K562 (cell line): ENCODE measurements around the gene ATRNL1. TPM values are rescaled to one million over a fixed set of nuclear protein-coding genes. Genes with fewer than 3 reads are reported as not detected.

ENCODE experiments used
- ATAC-seq: fragments of 200-7000 bp; cut with Tn5 transposase; 3 replicates; pipeline ENCODE4 v1.9.1; 2020; ENCODE audit warnings: moderate library complexity
- BruUV-seq: library from RNA; stranded (reverse); fragments of 400-500 nt; replicated peaks from 2 replicates; lab custom pipeline; 2021; lab: Mats Ljungman, UMichigan
- CTCF ChIA-PET: fragments of 300-600 bp; formaldehyde crosslinking; extraction: SDS; loops from one replicate; lab custom pipeline; 2021; ENCODE audit warnings: low intra/inter-chr PET ratio; lab: Yijun Ruan, JAX
- POLR2A ChIA-PET: fragments of 300-600, 350-650 bp; sonication (Branson Sonifier 250); formaldehyde crosslinking; extraction: SDS; loops from one replicate; lab custom pipeline; 2021; ENCODE audit warnings: antibody characterized with exemption, inconsistent platforms; lab: Yijun Ruan, JAX
- DNase-seq, 4 experiments: peaks; one replicate each; pipeline versions ENCODE4 v3.0.0 to v3.0.0-alpha.2; 2011 to 2018; ENCODE audit warnings: low spot score in 3 of 4, mixed read lengths in 3 of 4; ENCODE audit errors: extremely low read depth in 1 of 4
- FAIRE-seq: peaks from 2 replicates; lab custom pipeline; 2011; peaks lifted over from hg19 to GRCh38; lab: Jason Lieb, UNC
- H2AFZ ChIP-seq: 2 replicates; pipeline ENCODE4 v1.6.0; 2011; ENCODE audit warnings: low read depth, low read length, control low read depth, inconsistent platforms
- H3K27ac ChIP-seq: fragments of 200-600 bp; 3 replicates; pipeline ENCODE4 v1.8.0; 2011; ENCODE audit warnings: low read depth, mild to moderate bottlenecking, control low read depth, inconsistent platforms, low read length, moderate library complexity, mixed read lengths; ENCODE audit errors: extremely low read depth
- H3K27me3 ChIP-seq, 2 experiments: fragments of 300-600 bp in 1 of 2; 2 replicates in 1 of 2; 3 replicates in 1 of 2; pipeline versions ENCODE4 v1.6.0 to v1.8.0; 2011; ENCODE audit warnings: inconsistent platforms in 2 of 2, low read length in 2 of 2, mild to moderate bottlenecking in 1 of 2, mixed read lengths in 1 of 2, moderate library complexity in 1 of 2; ENCODE audit not compliant: control insufficient read depth in 2 of 2, insufficient read depth in 2 of 2
- H3K36me3 ChIP-seq: fragments of 300-600 bp; 3 replicates; pipeline ENCODE4 v1.8.0; 2011; ENCODE audit warnings: mild to moderate bottlenecking, low read length, inconsistent platforms; ENCODE audit not compliant: control insufficient read depth, insufficient read depth
- H3K4me1 ChIP-seq, 2 experiments: fragments of 200-600 bp in 1 of 2; replicated peaks in 1 of 2; 2 replicates in 1 of 2; 3 replicates in 1 of 2; pipeline versions ENCODE4 v1.5.1 to v1.8.0; 2011; ENCODE audit warnings: inconsistent platforms in 2 of 2, low read length in 2 of 2, mild to moderate bottlenecking in 1 of 2, mixed read lengths in 1 of 2, moderate library complexity in 1 of 2; ENCODE audit not compliant: control insufficient read depth in 2 of 2, insufficient read depth in 2 of 2
- H3K4me2 ChIP-seq: 2 replicates; pipeline ENCODE4 v1.6.1; 2011; ENCODE audit warnings: low read length, control low read depth, inconsistent platforms, mixed read lengths; ENCODE audit not compliant: insufficient read depth
- H3K4me3 ChIP-seq: fragments of 200-600 bp; sonication (generic), shearing (Covaris generic); 2 replicates; pipeline ENCODE4 v1.5.1; 2016; ENCODE audit warnings: control low read depth, inconsistent platforms
- H3K79me2 ChIP-seq: fragments of 200-600 bp; 3 replicates; pipeline ENCODE4 v1.8.0; 2011; ENCODE audit warnings: low read length, inconsistent platforms; ENCODE audit not compliant: control insufficient read depth, insufficient read depth
- H3K9ac ChIP-seq, 2 experiments: 2 replicates each; pipeline versions ENCODE4 v1.6.0 to v1.6.1; 2011; ENCODE audit warnings: low read depth in 2 of 2, low read length in 2 of 2, control low read depth in 1 of 2, inconsistent platforms in 1 of 2, mild to moderate bottlenecking in 1 of 2, mixed read lengths in 1 of 2; ENCODE audit not compliant: insufficient read depth in 1 of 2
- H3K9me1 ChIP-seq: one replicate; pipeline ENCODE4 v1.6.0; 2011; ENCODE audit warnings: inconsistent platforms, mild to moderate bottlenecking, low read length, moderate library complexity; ENCODE audit not compliant: control insufficient read depth, insufficient read depth
- H3K9me3 ChIP-seq: replicated peaks from 2 replicates; pipeline ENCODE4 v1.5.1; 2011; ENCODE audit warnings: low read depth, low read length, inconsistent platforms; ENCODE audit not compliant: control insufficient read depth, insufficient read depth
- H4K20me1 ChIP-seq: replicated peaks from 2 replicates; pipeline ENCODE4 v1.6.1; 2011; ENCODE audit warnings: low read length, inconsistent platforms, mixed read lengths; ENCODE audit not compliant: control insufficient read depth, insufficient read depth
- CSDE1 ChIP-seq, 2 experiments: fragments of 450-650 bp; IDR thresholded peaks; 2 replicates each; pipeline ENCODE4 v1.6.1; 2016; ENCODE audit warnings: mild to moderate bottlenecking in 1 of 2
- FOXJ3 ChIP-seq: sonication (generic); formaldehyde crosslinking; IDR thresholded peaks from 2 replicates; pipeline ENCODE4 v1.4.0; 2020; ENCODE audit warnings: mild to moderate bottlenecking, missing genetic modification reagents
- FUS ChIP-seq: fragments of 200-400 bp; formaldehyde crosslinking; optimal IDR thresholded peaks from 2 replicates; pipeline ENCODE3; 2017; ENCODE audit warnings: low read depth, low read length
- HIVEP1 ChIP-seq: fragments of 250-450 bp; sonication (Bioruptor Pico); IDR thresholded peaks from 2 replicates; pipeline ENCODE4 v1.4.0; 2020; ENCODE audit warnings: mild to moderate bottlenecking
- NCOA4 ChIP-seq: fragments of 450-650 bp; IDR thresholded peaks from 2 replicates; pipeline ENCODE4 v1.6.1; 2018; ENCODE audit warnings: mild to moderate bottlenecking; ENCODE audit not compliant: partially characterized antibody
- PKNOX1 ChIP-seq: fragments of 450-650 bp; IDR thresholded peaks from 2 replicates; pipeline ENCODE4 v1.6.1; 2016
- POLR2A ChIP-seq: fragments of 450-650 bp; conservative IDR thresholded peaks from 2 replicates; pipeline ENCODE4 v1.6.1; 2016
- POLR2AphosphoS5 ChIP-seq: IDR thresholded peaks from 2 replicates; pipeline ENCODE4 v1.6.1; 2011; ENCODE audit warnings: mild to moderate bottlenecking, low read depth, low read length, moderate library complexity; ENCODE audit not compliant: control insufficient read depth, insufficient read depth
- RBFOX2 ChIP-seq: fragments of 200-400 bp; formaldehyde crosslinking; IDR thresholded peaks from 2 replicates; pipeline ENCODE4 v1.6.1; 2017; ENCODE audit warnings: low read depth, mild to moderate bottlenecking, low read length, moderate library complexity
- RBM25 ChIP-seq: fragments of 200-400 bp; formaldehyde crosslinking; IDR thresholded peaks from 2 replicates; pipeline ENCODE4 v1.6.1; 2018; ENCODE audit warnings: low read length, low read depth, moderate library complexity; ENCODE audit not compliant: severe bottlenecking
- SMAD1 ChIP-seq: fragments of 150-350 bp; IDR thresholded peaks from 2 replicates; pipeline ENCODE4 v1.6.1; 2014; ENCODE audit warnings: low read length, low read depth; ENCODE audit not compliant: partially characterized antibody
- VEZF1 ChIP-seq: fragments of 200-800 bp; sonication (Bioruptor generic); IDR thresholded peaks from 2 replicates; pipeline ENCODE4 v1.6.1; 2017; ENCODE audit warnings: missing genetic modification characterization, missing compliant biosample characterization
- ZBTB5 ChIP-seq: fragments of 450-650 bp; IDR thresholded peaks from 2 replicates; pipeline ENCODE4 v1.6.1; 2017; ENCODE audit warnings: antibody characterized with exemption
- ZNF316 ChIP-seq: fragments of 450-650 bp; IDR thresholded peaks from 2 replicates; pipeline ENCODE4 v1.6.1; 2016
- ZNF324 ChIP-seq: fragments of 250-450 bp; sonication (Bioruptor Pico); IDR thresholded peaks from 2 replicates; pipeline ENCODE4 v1.4.0; 2020; ENCODE audit warnings: mild to moderate bottlenecking
- ZNF696 ChIP-seq: fragments of 250-450 bp; sonication (Bioruptor Pico); conservative IDR thresholded peaks from 2 replicates; pipeline ENCODE4 v1.4.0; 2020; ENCODE audit warnings: mild to moderate bottlenecking, moderate library complexity
- WGBS: fragments of 100-300 bp; shearing (Covaris generic); methylation state at CpG from one replicate; pipeline ENCODE4 v1.1.6; 2016; ENCODE audit warnings: low coverage, mixed read lengths; ENCODE audit not compliant: insufficient coverage; ENCODE audit errors: missing lambda C conversion rate; 5-methylcytosine and 5-hydroxymethylcytosine counted together
- in situ Hi-C: fragments of 300-500 bp; cut with MboI; formaldehyde crosslinking; loops from 4 replicates; pipeline ENCODE4 v1.15.0; 2018; ENCODE audit warnings: inconsistent platforms, mixed read lengths
- intact Hi-C: fragments of 100-400 bp; cut with micrococcal nuclease; formaldehyde crosslinking; loops from 2 replicates; pipeline ENCODE4 v1.14.2; 2022
- polyA plus RNA-seq, 8 experiments: library from polyadenylated mRNA; depleted of rRNA in 4 of 8; stranded (reverse) in 5 of 8; unstranded in 3 of 8; fragments of >200 nt; fragmentation: Nextera tagmentation in 2 of 8; fragmentation: Illumina TruSeq in 1 of 8; extraction: Ambion mirVana in 2 of 8; extraction: Trizol in 1 of 8; gene quantifications; 2 replicates each; pipeline versions ENCODE4 v1.2.1 to v1.2.3, GENCODE V29; 2011 to 2014; ENCODE audit warnings: inconsistent platforms in 1 of 8, missing spikeins in 1 of 8
- total RNA-seq, 7 experiments: library from RNA; depleted of rRNA in 6 of 7; stranded (reverse); fragments of >200 nt in 6 of 7; fragmentation: Illumina TruSeq in 2 of 7; extraction: Trizol in 2 of 7; gene quantifications; 2 replicates each; pipeline versions ENCODE4 v1.2.1 to v1.2.3, GENCODE V29; 2011 to 2021; ENCODE audit warnings: low replicate concordance in 1 of 7

ATRNL1 gene
- total and polyA plus RNA-seq, 9 of the 15 experiments (the other 6 are each of a cell fraction or from before 2014, with no cell fraction given), result 0.18 TPM; not detected in 8

GRCh38 chr10:115566867-115567266 lies 473.7 kb downstream of the ATRNL1 start:
- Histone ChIP-seq H3K4me3 (no peak overlapping the region), H3K4me2 (no peak overlapping the region), H3K9ac (no peak overlapping the region), H3K4me1 (no peaks in the 10 kb centered on the region), H3K9me1 (no peaks in the 10 kb centered on the region), H3K9me3 (no peaks in the 10 kb centered on the region), H4K20me1 (no peaks in the 10 kb centered on the region), H3K27me3 (no peaks in the 10 kb centered on the region), H3K36me3 (no peaks in the 10 kb centered on the region), H2AFZ (no peak overlapping the region), H3K79me2 (no peaks in the 10 kb centered on the region), H3K27ac (no peak overlapping the region)
- in situ Hi-C loops (no loop called here), intact Hi-C loops (no loop called here)
- DNase-seq (no peak), FAIRE-seq (no peak), ATAC-seq (no peak)
- no peak for TF ChIP-seq VEZF1 (CRISPR knock-in tag)
- TF ChIP-seq FUS, result no peak
- no peak for TF ChIP-seq SMAD1
- TF ChIP-seq ZNF324 (CRISPR knock-in tag), result no peak
- TF ChIP-seq ZBTB5, result no peak
- no peak for TF ChIP-seq NCOA4
- no peak for TF ChIP-seq ZNF696 (CRISPR knock-in tag)
- no peak for TF ChIP-seq FOXJ3 (CRISPR knock-in tag)
- no peak for TF ChIP-seq CSDE1 (IDR thresholded peaks at IDR 0.05)
- no peak for TF ChIP-seq POLR2AphosphoS5
- no peak for TF ChIP-seq POLR2A
- no peak for TF ChIP-seq ZNF316
- no peak for TF ChIP-seq HIVEP1 (CRISPR knock-in tag)
- no peak for TF ChIP-seq RBM25
- no peak for TF ChIP-seq PKNOX1
- TF ChIP-seq RBFOX2, result no peak
- BruUV-seq, result no TSS peak
- WGBS, result 0% methylated on average over 2 of the region's 2 CpGs
- POLR2A ChIA-PET, result no interaction called here
- CTCF ChIA-PET, result no interaction called here
